Cardiac atrium fibroblast (primary cell): Measurements from ENCODE around the gene PRKAA2. TPM values are rescaled to one million over a fixed set of nuclear protein-coding genes. Genes with fewer than 3 reads are reported as not detected.

ENCODE experiments used
- total RNA-seq: library from RNA; depleted of rRNA; stranded (reverse); fragments of >200 nt; gene quantifications from 2 replicates; pipeline ENCODE4 v1.2.3, GENCODE V29; 2015

The PRKAA2 gene
- total RNA-seq, result under 0.01 and 0.16 TPM in 2 replicates

GRCh38 chr1:56644919-56645676 is at the start of gene PRKAA2:
Gene PRKAA2, plus strand, starts transcription at chr1:56645314. Its CDS starts 74 bp downstream, at chr1:56645388.

Other genes starting within 250 kb of the PRKAA2 start
- gene PLPP3, start 65.8 kb upstream of the PRKAA2 start, total RNA-seq, result 167 and 196 TPM in 2 replicates
- not detected in 2 replicates for gene FYB2, start 174.1 kb downstream of the PRKAA2 start, total RNA-seq
- not detected in 2 replicates for gene C8A, start 209.5 kb downstream of the PRKAA2 start, total RNA-seq